GM23248 (cell line): Measurements from ENCODE around the gene SP3.

Experiments
- EZH2 ChIP-seq: fragments of 200-600 bp; sonication (generic); IDR thresholded peaks from 2 replicates; pipeline ENCODE4 v1.6.1; 2018; ENCODE audit warnings: antibody characterized with exemption, mild to moderate bottlenecking; ENCODE audit not compliant: insufficient read depth, poor library complexity, severe bottlenecking
- EZH2phosphoT487 ChIP-seq: fragments of 200-600 bp; sonication (generic); IDR thresholded peaks from 2 replicates; pipeline ENCODE4 v1.6.1; 2018; ENCODE audit warnings: antibody characterized with exemption, moderate library complexity, mild to moderate bottlenecking, low read depth; ENCODE audit not compliant: insufficient read depth

DNA sequence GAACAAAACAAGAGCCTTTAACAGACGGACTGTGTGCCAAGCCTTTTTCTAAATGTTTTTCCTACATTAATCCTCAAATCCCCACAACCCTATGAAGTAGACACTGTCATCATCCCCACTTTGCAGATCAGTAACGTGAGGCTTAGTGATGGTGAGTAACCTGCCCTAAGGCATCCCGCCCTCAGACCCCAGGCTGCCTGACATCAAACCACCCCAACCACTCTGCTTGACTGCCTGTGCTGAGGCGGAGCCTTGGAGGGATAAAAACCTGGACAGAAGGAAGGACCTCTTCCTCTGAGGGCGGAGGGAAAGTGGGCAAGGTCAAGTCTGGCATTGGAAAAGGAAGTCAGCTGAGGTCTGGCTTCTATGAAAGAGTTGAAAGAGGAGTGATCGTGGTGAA, 104.6 kb downstream of the SP3 start:
- TF ChIP-seq EZH2phosphoT487 (no peak), EZH2 (no peak)
